Activated CD8-positive, alpha-beta memory T cell treated with anti-CD3 and anti-CD28 coated beads for 4 hours (primary cell): ENCODE measurements around the gene GAS2L2.
A peak's percentile ranks its signal among the peaks of the same experiment; 100 is the strongest.
"Not testable (repeated sequence)": the region's sequence is repeated elsewhere in the genome, so short reads cannot be mapped to it uniquely, and the experiment has no call there.

Source experiments
- DNase-seq, 2 donors: peaks; one replicate each; pipeline ENCODE4 v3.0.0-alpha.2; 2020; ENCODE audit warnings: low read depth in 2 of 2

Gene GAS2L2

GRCh38 chr17:35773679-35774425 lies 20.8 kb upstream of the GAS2L2 start:
- DNase-seq = no peak

- no peak for DNase-seq
These were observed 20.1 kb upstream of the GAS2L2 start for GRCh38 chr17:35773129-35773528.

- no peak for DNase-seq
These were observed 17.0 kb upstream of the GAS2L2 start for GRCh38 chr17:35769895-35770486.

- no peak for DNase-seq
These were observed 15.8 kb upstream of the GAS2L2 start for GRCh38 chr17:35768797-35769196.

GRCh38 chr17:35766903-35767510 lies 14.0 kb upstream of the GAS2L2 start:
- DNase-seq = no peak

GRCh38 chr17:35766489-35766877 lies 13.4 kb upstream of the GAS2L2 start:
- DNase-seq = no peak

GRCh38 chr17:35765756-35766488 lies 12.9 kb upstream of the GAS2L2 start:
- no peak for DNase-seq

GRCh38 chr17:35765086-35765710 lies 12.2 kb upstream of the GAS2L2 start:
- DNase-seq = no peak

- DNase-seq = peak; percentile 67 to 71
These were observed 11.3 kb upstream of the GAS2L2 start for GRCh38 chr17:35764123-35764991.

GRCh38 chr17:35763767-35764122 lies 10.7 kb upstream of the GAS2L2 start:
- no peak for DNase-seq

GRCh38 chr17:35761601-35762000 lies 8.6 kb upstream of the GAS2L2 start:
- no peak for DNase-seq

- DNase-seq = no peak
These were observed 7.5 kb upstream of the GAS2L2 start, which contains the start of gene C17orf50 for GRCh38 chr17:35760587-35760986. Gene C17orf50, plus strand, starts transcription at chr17:35760887. Its CDS starts 55 bp downstream, at chr17:35760942.

- no peak for DNase-seq
These were observed 4.2 kb upstream of the GAS2L2 start for GRCh38 chr17:35757243-35757642.

GRCh38 chr17:35752471-35752870 lies 568 bp downstream of the GAS2L2 start:
- no peak for DNase-seq

- not testable (repeated sequence) for DNase-seq
These were observed 1.5 kb downstream of the GAS2L2 start for GRCh38 chr17:35751541-35751940.

- no peak for DNase-seq
These were observed 2.3 kb downstream of the GAS2L2 start for GRCh38 chr17:35750526-35751395.

- DNase-seq = no peak
These were observed 3.3 kb downstream of the GAS2L2 start for GRCh38 chr17:35749560-35750412.

GRCh38 chr17:35748979-35749378 lies 4.1 kb downstream of the GAS2L2 start:
- DNase-seq = no peak

GRCh38 chr17:35748341-35748841 lies 4.6 kb downstream of the GAS2L2 start:
- DNase-seq = no peak
